ENCODE results near the gene WSCD1.

GRCh38 chr17:6057562-6057961, 12.6 kb upstream of the WSCD1 start:
- TF ChIP-seq POLR2AphosphoS5 (IDR thresholded peaks at IDR 0.05), result no peak
- TF ChIP-seq CTCF (IDR thresholded peaks at IDR 0.05), result no peak
- TF ChIP-seq POLR2A (IDR thresholded peaks at IDR 0.05; ENCODE audit: low read depth), result no peak
